Colonic mucosa (tissue), 4 donors: Measurements from ENCODE around the gene PTPRQ. TPM values are rescaled to one million over a fixed set of nuclear protein-coding genes. Genes with fewer than 3 reads are reported as not detected.

Experiments
- DNase-seq: peaks from one replicate; pipeline ENCODE4 v3.0.0-alpha.2; 2020
- H3K27ac ChIP-seq: fragments of 200-600 bp; one replicate; pipeline ENCODE4 v1.8.0; 2021
- H3K27me3 ChIP-seq: fragments of 200-600 bp; one replicate; pipeline ENCODE4 v1.8.0; 2021
- H3K36me3 ChIP-seq: fragments of 200-600 bp; one replicate; pipeline ENCODE4 v1.8.0; 2021
- H3K4me1 ChIP-seq: fragments of 200-600 bp; one replicate; pipeline ENCODE4 v1.8.0; 2021; ENCODE audit warnings: mild to moderate bottlenecking
- H3K4me3 ChIP-seq: fragments of 200-600 bp; one replicate; pipeline ENCODE4 v1.8.0; 2021
- H3K9ac ChIP-seq, 2 donors: one replicate each; pipeline ENCODE4 v1.7.0; 2013; ENCODE audit warnings: control low read depth in 2 of 2, low read depth in 2 of 2, low read length in 2 of 2
- H3K9me3 ChIP-seq: fragments of 200-600 bp; one replicate; pipeline ENCODE4 v1.8.0; 2021
- CTCF ChIP-seq: fragments of 200-600 bp; IDR thresholded peaks from one replicate; pipeline ENCODE4 v1.8.0; 2022; ENCODE audit warnings: antibody characterized with exemption, mild to moderate bottlenecking
- intact Hi-C: fragments of 100-400 bp; cut with DNase I; formaldehyde crosslinking; loops from one replicate; pipeline ENCODE4 v1.14.1; 2022
- total RNA-seq, 2 donors: library from RNA; stranded (reverse); fragmentation: NEBNext Ultra II Directional in 1 of 2; extraction: Animal tissue kit (Norgen Biotek cat#: 25700) in 1 of 2; gene quantifications; one replicate each; pipeline ENCODE4 v1.2.1, GENCODE V29; 2021
- donor health status: healthy.
- donor health status: DM: no; HTN: no; CAD: no.
- donor health status: DM: no; HTN: no; CAD: no.

PTPRQ gene
- total RNA-seq, 2 donors from 2014 or later: not detected

DNA sequence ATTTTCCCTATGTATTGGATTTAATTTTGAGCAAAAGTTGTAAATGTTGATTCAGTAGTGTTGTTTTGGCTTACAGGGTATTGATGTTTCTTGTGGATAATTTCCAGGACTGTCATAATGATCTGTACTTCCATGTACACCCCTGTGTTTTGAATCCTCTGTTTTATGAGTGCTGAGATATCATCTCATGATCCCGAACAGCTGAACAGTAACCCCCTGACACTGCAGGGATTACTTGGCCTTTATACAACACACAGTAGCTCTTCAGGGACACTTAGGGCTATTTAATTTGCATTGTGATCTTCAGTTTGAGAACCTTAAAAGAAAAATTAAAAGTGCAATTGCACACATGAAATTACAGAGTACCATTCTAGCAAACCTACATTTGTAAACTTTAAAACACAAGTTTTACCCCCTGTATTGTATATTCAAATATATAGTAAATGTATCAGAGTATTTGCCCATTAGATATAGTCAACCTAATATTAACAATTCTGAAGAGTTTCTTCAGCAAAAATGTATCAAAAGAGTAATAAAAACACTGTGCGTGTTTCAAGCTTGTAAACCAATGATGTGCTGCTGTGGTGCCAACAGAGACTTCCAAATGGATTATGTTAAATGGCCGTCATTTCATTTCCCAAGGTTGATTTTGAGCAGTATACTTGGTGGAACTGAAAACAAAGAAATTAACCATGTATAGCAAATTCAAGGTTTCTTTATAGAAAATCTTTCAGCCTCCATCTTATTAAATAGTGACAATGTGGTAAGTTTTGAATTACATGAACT lies 235.5 kb downstream of the PTPRQ start:
- DNase-seq: no peak
- Histone ChIP-seq H3K27ac (no peak overlapping the region), H3K9ac (no peak overlapping the region), H3K9me3 (no peaks in the 10 kb centered on the region), H3K27me3 (no peaks in the 10 kb centered on the region), H3K36me3 (no peaks in the 10 kb centered on the region), H3K4me3 (no peak overlapping the region), H3K4me1 (no peaks in the 10 kb centered on the region)
- no peak for TF ChIP-seq CTCF
- intact Hi-C loops: no loop called here

DNA sequence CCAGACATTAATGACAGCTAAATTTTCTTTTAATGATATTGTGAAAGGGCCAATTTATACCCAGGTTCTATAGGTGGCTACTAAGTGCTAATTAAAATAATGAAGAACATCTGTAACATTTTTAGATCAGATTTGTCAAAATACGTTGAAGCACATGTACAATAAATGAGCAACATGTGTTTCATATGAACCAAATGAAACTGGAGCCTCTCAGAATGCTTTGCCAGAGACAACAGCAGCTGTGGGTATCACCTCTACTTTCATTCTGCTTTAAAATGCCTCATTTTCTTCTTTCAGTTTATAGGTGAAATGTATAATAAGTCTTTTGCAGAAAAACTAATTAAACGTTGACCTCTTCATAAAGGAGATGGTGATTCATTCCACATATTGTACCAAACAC lies 237.3 kb downstream of the PTPRQ start:
- no peak for TF ChIP-seq CTCF
- H3K9me3 ChIP-seq: no peaks in the 10 kb centered on the region
- no peaks in the 10 kb centered on the region for H3K36me3 ChIP-seq
- DNase-seq: no peak
- H3K27ac ChIP-seq: no peak overlapping the region
- no peak overlapping the region for H3K4me3 ChIP-seq
- H3K4me1 ChIP-seq: no peaks in the 10 kb centered on the region
- no peaks in the 10 kb centered on the region for H3K27me3 ChIP-seq
- H3K9ac ChIP-seq: no peak overlapping the region
- intact Hi-C loops: no loop called here

- Histone ChIP-seq H3K36me3 (no peaks in the 10 kb centered on the region), H3K4me3 (no peak overlapping the region), H3K27me3 (no peaks in the 10 kb centered on the region), H3K9me3 (no peaks in the 10 kb centered on the region), H3K27ac (no peak overlapping the region), H3K4me1 (no peaks in the 10 kb centered on the region), H3K9ac (no peak overlapping the region)
- intact Hi-C loops: no loop called here
- DNase-seq: no peak
- no peak for TF ChIP-seq CTCF
Measured at GRCh38 chr12:80681786-80682185, 237.8 kb downstream of the PTPRQ start.

DNA sequence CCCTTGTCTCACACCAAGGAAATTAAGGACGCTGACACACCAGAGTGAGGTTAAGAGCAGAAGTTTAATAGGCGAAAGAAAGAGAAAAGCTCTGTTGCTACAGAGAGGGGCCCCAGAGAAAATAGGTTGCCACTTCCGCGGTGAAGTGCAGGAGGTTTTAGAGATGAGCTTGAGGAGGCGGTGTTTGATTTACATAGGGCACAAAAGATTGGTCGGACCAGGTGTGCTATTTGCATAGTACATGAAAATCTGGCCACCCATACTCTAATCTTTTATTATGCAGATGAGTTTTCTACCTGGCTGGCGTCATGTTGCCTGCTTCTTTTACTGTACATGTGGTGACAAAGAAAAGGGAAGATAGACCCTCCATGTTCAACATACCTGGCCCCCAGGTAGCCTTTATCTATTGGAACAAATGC lies 240.1 kb downstream of the PTPRQ start:
- Histone ChIP-seq H3K4me3 (no peak overlapping the region), H3K36me3 (no peaks in the 10 kb centered on the region), H3K9ac (no peak overlapping the region), H3K27ac (no peak overlapping the region), H3K27me3 (no peaks in the 10 kb centered on the region), H3K4me1 (no peaks in the 10 kb centered on the region), H3K9me3 (no peaks in the 10 kb centered on the region)
- TF ChIP-seq CTCF: no peak
- intact Hi-C loops: no loop called here
- DNase-seq: no peak

DNA sequence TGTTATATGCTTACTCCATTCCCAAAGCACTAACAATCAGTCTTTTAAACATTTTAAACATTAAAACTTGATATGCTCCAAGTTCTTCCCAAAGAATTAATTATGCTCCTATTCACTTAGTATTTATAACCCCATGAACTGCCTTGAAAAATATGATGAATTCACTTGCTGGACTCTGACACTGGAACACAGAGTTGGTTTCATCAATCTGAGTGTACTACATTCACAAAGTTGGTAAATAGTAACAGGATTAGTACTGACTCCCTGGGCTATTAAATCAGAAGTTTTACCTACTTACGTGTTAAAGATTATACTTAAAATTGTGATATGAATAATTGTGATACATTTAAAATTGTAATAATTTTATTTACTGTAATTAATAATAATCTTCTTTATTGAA lies 246.1 kb downstream of the PTPRQ start:
- Histone ChIP-seq H3K4me3 (no peak overlapping the region), H3K9ac (no peak overlapping the region), H3K36me3 (no peaks in the 10 kb centered on the region), H3K27ac (no peak overlapping the region), H3K4me1 (no peaks in the 10 kb centered on the region), H3K27me3 (no peaks in the 10 kb centered on the region), H3K9me3 (no peaks in the 10 kb centered on the region)
- intact Hi-C loops: no loop called here
- TF ChIP-seq CTCF: no peak
- no peak for DNase-seq
